GM23338 (cell line): ENCODE data around the gene KIF3C. TPM values are rescaled to one million over a fixed set of nuclear protein-coding genes. Genes with fewer than 3 reads are reported as not detected.

ENCODE experiments used
- ATAC-seq: fragments of 200-7000 bp; cut with Tn5 transposase; 3 replicates; pipeline ENCODE4 v1.9.1; 2020
- DNase-seq: peaks from one replicate; pipeline ENCODE4 v3.0.0-alpha.2; 2015; ENCODE audit warnings: low spot score
- H2AFZ ChIP-seq: fragments of 200-600 bp; sonication (generic); 2 replicates; pipeline ENCODE4 v1.8.0; 2016; ENCODE audit warnings: antibody characterized with exemption, mild to moderate bottlenecking, moderate library complexity
- H3F3A ChIP-seq: fragments of 200-600 bp; sonication (generic); replicated peaks from 2 replicates; pipeline ENCODE4 v1.8.0; 2017; ENCODE audit warnings: antibody characterized with exemption, mixed run types, low read depth
- H3K27ac ChIP-seq: fragments of 200-600 bp; sonication (generic); 2 replicates; pipeline ENCODE4 v1.6.1; 2016; ENCODE audit warnings: low read depth
- H3K27me3 ChIP-seq: fragments of 200-600 bp; sonication (generic); 2 replicates; pipeline ENCODE4 v1.8.0; 2016; ENCODE audit warnings: mild to moderate bottlenecking, mixed run types, moderate library complexity; ENCODE audit not compliant: insufficient read depth
- H3K36me3 ChIP-seq: fragments of 200-600 bp; sonication (generic); 2 replicates; pipeline ENCODE4 v1.8.0; 2016; ENCODE audit warnings: mild to moderate bottlenecking; ENCODE audit not compliant: insufficient read depth
- H3K4me1 ChIP-seq: fragments of 200-600 bp; sonication (generic); 2 replicates; pipeline ENCODE4 v1.8.0; 2016; ENCODE audit warnings: mild to moderate bottlenecking, moderate library complexity; ENCODE audit not compliant: insufficient read depth
- H3K4me2 ChIP-seq: fragments of 200-600 bp; sonication (generic); 2 replicates; pipeline ENCODE4 v1.7.1; 2017; ENCODE audit warnings: mixed run types
- H3K4me3 ChIP-seq: fragments of 200-600 bp; sonication (generic); 2 replicates; pipeline ENCODE4 v1.6.1; 2016; ENCODE audit warnings: mixed run types
- H3K79me2 ChIP-seq: fragments of 200-600 bp; sonication (generic); replicated peaks from 2 replicates; pipeline ENCODE4 v1.8.0; 2017; ENCODE audit warnings: mild to moderate bottlenecking; ENCODE audit not compliant: insufficient read depth
- H3K9me2 ChIP-seq: fragments of 200-600 bp; sonication (generic); 2 replicates; pipeline ENCODE4 v1.8.0; 2017; ENCODE audit not compliant: insufficient read depth
- H4K20me1 ChIP-seq: fragments of 200-600 bp; sonication (generic); replicated peaks from 2 replicates; pipeline ENCODE4 v1.8.0; 2017; ENCODE audit warnings: mild to moderate bottlenecking; ENCODE audit not compliant: insufficient read depth
- H3K27ac Mint-ChIP-seq: 2 replicates; pipeline ENCODE4 v1.8.0; 2020; ENCODE audit warnings: inconsistent platforms, mild to moderate bottlenecking, moderate library complexity, mixed read lengths
- H3K27me3 Mint-ChIP-seq: 3 replicates; pipeline ENCODE4 v1.8.0; 2022; ENCODE audit warnings: low read depth, mild to moderate bottlenecking, moderate library complexity, mixed read lengths, inconsistent platforms; ENCODE audit not compliant: insufficient read depth, poor library complexity
- H3K36me3 Mint-ChIP-seq: 3 replicates; pipeline ENCODE4 v1.8.0; 2021; ENCODE audit warnings: low read depth, mild to moderate bottlenecking, inconsistent platforms, moderate library complexity, mixed read lengths
- H3K4me1 Mint-ChIP-seq: 3 replicates; pipeline ENCODE4 v1.8.0; 2020; ENCODE audit warnings: mild to moderate bottlenecking, inconsistent platforms, mixed read lengths
- H3K4me3 Mint-ChIP-seq: 3 replicates; pipeline ENCODE4 v1.8.0; 2021; ENCODE audit warnings: moderate library complexity, mild to moderate bottlenecking, inconsistent platforms, mixed read lengths
- H3K9me3 Mint-ChIP-seq: 3 replicates; pipeline ENCODE4 v1.8.0; 2020; ENCODE audit warnings: moderate library complexity, mild to moderate bottlenecking, inconsistent platforms, mixed read lengths
- CREB1 ChIP-seq: fragments of 250-450 bp; sonication (Bioruptor Pico); IDR thresholded peaks from 2 replicates; pipeline ENCODE4 v1.5.0; 2020; ENCODE audit warnings: low read depth, mild to moderate bottlenecking, moderate library complexity
- CTCF ChIP-seq, 2 experiments: fragments of 200-600 bp in 1 of 2; sonication (generic) in 1 of 2; conservative IDR thresholded peaks; 2 replicates each; pipeline versions ENCODE4 v1.5.1 to v1.6.1; 2016 to 2017; ENCODE audit warnings: antibody characterized with exemption in 2 of 2, low read depth in 2 of 2, mild to moderate bottlenecking in 2 of 2, moderate library complexity in 1 of 2
- EZH2 ChIP-seq: fragments of 200-600 bp; sonication (generic); IDR thresholded peaks from one replicate; pipeline ENCODE4 v1.8.0; 2017; ENCODE audit warnings: antibody characterized with exemption, mild to moderate bottlenecking, low read depth; ENCODE audit not compliant: unreplicated experiment
- EZH2phosphoT487 ChIP-seq: fragments of 200-600 bp; sonication (generic); IDR thresholded peaks from one replicate; pipeline ENCODE4 v1.8.1; 2018; ENCODE audit warnings: antibody characterized with exemption; ENCODE audit not compliant: unreplicated experiment
- JUNB ChIP-seq: IDR thresholded peaks from one replicate; pipeline ENCODE4 v1.6.1; 2016; ENCODE audit warnings: antibody characterized with exemption; ENCODE audit not compliant: unreplicated experiment
- NANOG ChIP-seq: IDR thresholded peaks from 2 replicates; pipeline ENCODE4 v1.6.1; 2016; ENCODE audit warnings: antibody characterized with exemption, borderline replicate concordance
- POLR2AphosphoS5 ChIP-seq: IDR thresholded peaks from 2 replicates; pipeline ENCODE4 v1.6.1; 2016; ENCODE audit warnings: antibody characterized with exemption, low read depth
- STAT1 ChIP-seq: IDR thresholded peaks from one replicate; pipeline ENCODE4 v1.6.1; 2016; ENCODE audit warnings: antibody characterized with exemption; ENCODE audit not compliant: unreplicated experiment
- ZNF114 ChIP-seq: fragments of 250-450 bp; sonication (Bioruptor Pico); IDR thresholded peaks from 2 replicates; pipeline ENCODE4 v1.5.0; 2020; ENCODE audit warnings: mild to moderate bottlenecking, moderate library complexity
- ZNF331 ChIP-seq: fragments of 250-450 bp; sonication (Bioruptor Pico); IDR thresholded peaks from 2 replicates; pipeline ENCODE4 v1.5.0; 2020; ENCODE audit warnings: low read depth, mild to moderate bottlenecking, moderate library complexity
- polyA plus RNA-seq: library from polyadenylated mRNA; unstranded; fragments of >200 nt; fragmentation: Nextera tagmentation; extraction: Ambion mirVana; gene quantifications from 2 replicates; pipeline ENCODE4 v1.2.1, GENCODE V29; 2016
- total RNA-seq: library from RNA; depleted of rRNA; stranded (reverse); fragments of >200 nt; shearing (Covaris generic); gene quantifications from 2 replicates; pipeline ENCODE4 v1.2.3, GENCODE V29; 2014
- TF ChIP-seq, protein P1 (sequence below): fragments of 250-450 bp; sonication (Bioruptor Pico); IDR thresholded peaks from 2 replicates; pipeline ENCODE4 v1.5.0; 2020; ENCODE audit warnings: mild to moderate bottlenecking, moderate library complexity
- TF ChIP-seq, protein P2 (sequence below): IDR thresholded peaks from 2 replicates; pipeline ENCODE4 v1.6.1; 2016; ENCODE audit warnings: antibody characterized with exemption
- TF ChIP-seq, protein P3 (sequence below): IDR thresholded peaks from one replicate; pipeline ENCODE4 v1.6.1; 2018; ENCODE audit warnings: antibody characterized with exemption; ENCODE audit not compliant: unreplicated experiment

The KIF3C gene
- total and polyA plus RNA-seq, 2 experiments from 2014 or later = 14.9 to 40.0 TPM

GRCh38 chr2:26011990-26012856 lies 29.9 kb upstream of the KIF3C start:
- Histone ChIP-seq H3K4me2 (peak overlapping the region; percentile 36), H3K4me1 (peaks cover 9% of the 10 kb centered on the region), H3K36me3 (no peaks in the 10 kb centered on the region), H3K79me2 (no peaks in the 10 kb centered on the region), H3K27ac (peak overlapping the region; percentile 78; the same call in 1 of the 2 replicates), H4K20me1 (no peaks in the 10 kb centered on the region), H3K27me3 (no peaks in the 10 kb centered on the region), H3F3A (no peaks in the 10 kb centered on the region; the same call in 1 of the 2 replicates), H3K9me2 (0 out of 2 replicates have a peak, but pooled peaks cover 2% of the 10 kb centered on the region), H3K4me3 (no peak overlapping the region), H2AFZ (peak overlapping the region; percentile 93)
- H3K9me3 Mint-ChIP-seq = peaks cover 4% of the 10 kb centered on the region; the same call in 2 of the 3 replicates
- H3K27me3 Mint-ChIP-seq = peaks cover 2% of the 10 kb centered on the region
- no peak overlapping the region for H3K4me3 Mint-ChIP-seq
- TF ChIP-seq ZNF114 (no peak), JUNB (no peak), NANOG (no peak), EZH2 (no peak), CTCF (conservative IDR thresholded peaks at IDR 0.05; ENCODE audit: low read depth in 2 of 2) (no peak), CREB1 (no peak), POLR2AphosphoS5 (no peak), STAT1 (no peak), EZH2phosphoT487 (no peak), ZNF331 (no peak)
- TF ChIP-seq, protein P1, sequence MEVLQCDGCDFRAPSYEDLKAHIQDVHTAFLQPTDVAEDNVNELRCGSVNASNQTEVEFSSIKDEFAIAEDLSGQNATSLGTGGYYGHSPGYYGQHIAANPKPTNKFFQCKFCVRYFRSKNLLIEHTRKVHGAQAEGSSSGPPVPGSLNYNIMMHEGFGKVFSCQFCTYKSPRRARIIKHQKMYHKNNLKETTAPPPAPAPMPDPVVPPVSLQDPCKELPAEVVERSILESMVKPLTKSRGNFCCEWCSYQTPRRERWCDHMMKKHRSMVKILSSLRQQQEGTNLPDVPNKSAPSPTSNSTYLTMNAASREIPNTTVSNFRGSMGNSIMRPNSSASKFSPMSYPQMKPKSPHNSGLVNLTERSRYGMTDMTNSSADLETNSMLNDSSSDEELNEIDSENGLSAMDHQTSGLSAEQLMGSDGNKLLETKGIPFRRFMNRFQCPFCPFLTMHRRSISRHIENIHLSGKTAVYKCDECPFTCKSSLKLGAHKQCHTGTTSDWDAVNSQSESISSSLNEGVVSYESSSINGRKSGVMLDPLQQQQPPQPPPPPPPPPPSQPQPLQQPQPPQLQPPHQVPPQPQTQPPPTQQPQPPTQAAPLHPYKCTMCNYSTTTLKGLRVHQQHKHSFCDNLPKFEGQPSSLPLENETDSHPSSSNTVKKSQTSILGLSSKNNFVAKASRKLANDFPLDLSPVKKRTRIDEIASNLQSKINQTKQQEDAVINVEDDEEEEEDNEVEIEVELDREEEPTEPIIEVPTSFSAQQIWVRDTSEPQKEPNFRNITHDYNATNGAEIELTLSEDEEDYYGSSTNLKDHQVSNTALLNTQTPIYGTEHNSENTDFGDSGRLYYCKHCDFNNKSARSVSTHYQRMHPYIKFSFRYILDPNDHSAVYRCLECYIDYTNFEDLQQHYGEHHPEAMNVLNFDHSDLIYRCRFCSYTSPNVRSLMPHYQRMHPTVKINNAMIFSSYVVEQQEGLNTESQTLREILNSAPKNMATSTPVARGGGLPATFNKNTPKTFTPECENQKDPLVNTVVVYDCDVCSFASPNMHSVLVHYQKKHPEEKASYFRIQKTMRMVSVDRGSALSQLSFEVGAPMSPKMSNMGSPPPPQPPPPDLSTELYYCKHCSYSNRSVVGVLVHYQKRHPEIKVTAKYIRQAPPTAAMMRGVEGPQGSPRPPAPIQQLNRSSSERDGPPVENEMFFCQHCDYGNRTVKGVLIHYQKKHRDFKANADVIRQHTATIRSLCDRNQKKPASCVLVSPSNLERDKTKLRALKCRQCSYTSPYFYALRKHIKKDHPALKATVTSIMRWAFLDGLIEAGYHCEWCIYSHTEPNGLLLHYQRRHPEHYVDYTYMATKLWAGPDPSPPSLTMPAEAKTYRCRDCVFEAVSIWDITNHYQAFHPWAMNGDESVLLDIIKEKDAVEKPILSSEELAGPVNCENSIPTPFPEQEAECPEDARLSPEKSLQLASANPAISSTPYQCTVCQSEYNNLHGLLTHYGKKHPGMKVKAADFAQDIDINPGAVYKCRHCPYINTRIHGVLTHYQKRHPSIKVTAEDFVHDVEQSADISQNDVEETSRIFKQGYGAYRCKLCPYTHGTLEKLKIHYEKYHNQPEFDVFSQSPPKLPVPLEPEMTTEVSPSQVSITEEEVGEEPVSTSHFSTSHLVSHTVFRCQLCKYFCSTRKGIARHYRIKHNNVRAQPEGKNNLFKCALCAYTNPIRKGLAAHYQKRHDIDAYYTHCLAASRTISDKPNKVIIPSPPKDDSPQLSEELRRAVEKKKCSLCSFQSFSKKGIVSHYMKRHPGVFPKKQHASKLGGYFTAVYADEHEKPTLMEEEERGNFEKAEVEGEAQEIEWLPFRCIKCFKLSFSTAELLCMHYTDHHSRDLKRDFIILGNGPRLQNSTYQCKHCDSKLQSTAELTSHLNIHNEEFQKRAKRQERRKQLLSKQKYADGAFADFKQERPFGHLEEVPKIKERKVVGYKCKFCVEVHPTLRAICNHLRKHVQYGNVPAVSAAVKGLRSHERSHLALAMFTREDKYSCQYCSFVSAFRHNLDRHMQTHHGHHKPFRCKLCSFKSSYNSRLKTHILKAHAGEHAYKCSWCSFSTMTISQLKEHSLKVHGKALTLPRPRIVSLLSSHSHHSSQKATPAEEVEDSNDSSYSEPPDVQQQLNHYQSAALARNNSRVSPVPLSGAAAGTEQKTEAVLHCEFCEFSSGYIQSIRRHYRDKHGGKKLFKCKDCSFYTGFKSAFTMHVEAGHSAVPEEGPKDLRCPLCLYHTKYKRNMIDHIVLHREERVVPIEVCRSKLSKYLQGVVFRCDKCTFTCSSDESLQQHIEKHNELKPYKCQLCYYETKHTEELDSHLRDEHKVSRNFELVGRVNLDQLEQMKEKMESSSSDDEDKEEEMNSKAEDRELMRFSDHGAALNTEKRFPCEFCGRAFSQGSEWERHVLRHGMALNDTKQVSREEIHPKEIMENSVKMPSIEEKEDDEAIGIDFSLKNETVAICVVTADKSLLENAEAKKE (CRISPR knock-in tag) = no peak
- TF ChIP-seq, protein P2, sequence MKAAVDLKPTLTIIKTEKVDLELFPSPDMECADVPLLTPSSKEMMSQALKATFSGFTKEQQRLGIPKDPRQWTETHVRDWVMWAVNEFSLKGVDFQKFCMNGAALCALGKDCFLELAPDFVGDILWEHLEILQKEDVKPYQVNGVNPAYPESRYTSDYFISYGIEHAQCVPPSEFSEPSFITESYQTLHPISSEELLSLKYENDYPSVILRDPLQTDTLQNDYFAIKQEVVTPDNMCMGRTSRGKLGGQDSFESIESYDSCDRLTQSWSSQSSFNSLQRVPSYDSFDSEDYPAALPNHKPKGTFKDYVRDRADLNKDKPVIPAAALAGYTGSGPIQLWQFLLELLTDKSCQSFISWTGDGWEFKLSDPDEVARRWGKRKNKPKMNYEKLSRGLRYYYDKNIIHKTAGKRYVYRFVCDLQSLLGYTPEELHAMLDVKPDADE = no peak
- TF ChIP-seq, protein P3, sequence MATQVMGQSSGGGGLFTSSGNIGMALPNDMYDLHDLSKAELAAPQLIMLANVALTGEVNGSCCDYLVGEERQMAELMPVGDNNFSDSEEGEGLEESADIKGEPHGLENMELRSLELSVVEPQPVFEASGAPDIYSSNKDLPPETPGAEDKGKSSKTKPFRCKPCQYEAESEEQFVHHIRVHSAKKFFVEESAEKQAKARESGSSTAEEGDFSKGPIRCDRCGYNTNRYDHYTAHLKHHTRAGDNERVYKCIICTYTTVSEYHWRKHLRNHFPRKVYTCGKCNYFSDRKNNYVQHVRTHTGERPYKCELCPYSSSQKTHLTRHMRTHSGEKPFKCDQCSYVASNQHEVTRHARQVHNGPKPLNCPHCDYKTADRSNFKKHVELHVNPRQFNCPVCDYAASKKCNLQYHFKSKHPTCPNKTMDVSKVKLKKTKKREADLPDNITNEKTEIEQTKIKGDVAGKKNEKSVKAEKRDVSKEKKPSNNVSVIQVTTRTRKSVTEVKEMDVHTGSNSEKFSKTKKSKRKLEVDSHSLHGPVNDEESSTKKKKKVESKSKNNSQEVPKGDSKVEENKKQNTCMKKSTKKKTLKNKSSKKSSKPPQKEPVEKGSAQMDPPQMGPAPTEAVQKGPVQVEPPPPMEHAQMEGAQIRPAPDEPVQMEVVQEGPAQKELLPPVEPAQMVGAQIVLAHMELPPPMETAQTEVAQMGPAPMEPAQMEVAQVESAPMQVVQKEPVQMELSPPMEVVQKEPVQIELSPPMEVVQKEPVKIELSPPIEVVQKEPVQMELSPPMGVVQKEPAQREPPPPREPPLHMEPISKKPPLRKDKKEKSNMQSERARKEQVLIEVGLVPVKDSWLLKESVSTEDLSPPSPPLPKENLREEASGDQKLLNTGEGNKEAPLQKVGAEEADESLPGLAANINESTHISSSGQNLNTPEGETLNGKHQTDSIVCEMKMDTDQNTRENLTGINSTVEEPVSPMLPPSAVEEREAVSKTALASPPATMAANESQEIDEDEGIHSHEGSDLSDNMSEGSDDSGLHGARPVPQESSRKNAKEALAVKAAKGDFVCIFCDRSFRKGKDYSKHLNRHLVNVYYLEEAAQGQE = no peak
- ATAC-seq (peak; percentile 85), DNase-seq (peak; percentile 50)
- H3K27ac Mint-ChIP-seq = peak overlapping the region; percentile 73
- H3K36me3 Mint-ChIP-seq = no peaks in the 10 kb centered on the region
- H3K4me1 Mint-ChIP-seq = peaks cover 12% of the 10 kb centered on the region
